Uterus (tissue), 4 donors: ENCODE data around the gene PCGF1. TPM values are rescaled to one million over a fixed set of nuclear protein-coding genes. Genes with fewer than 3 reads are reported as not detected.

Experiments
- DNase-seq, 2 donors: peaks; one replicate each; pipeline ENCODE4 v3.0.0-alpha.2; 2019 to 2020
- H3K27ac ChIP-seq, 2 donors: fragments of 200-600 bp; sonication (generic); 1 replicate in 1 of 2; 2 replicates in 1 of 2; pipeline ENCODE4 v1.5.1; 2016 to 2018
- H3K27me3 ChIP-seq, 2 donors: fragments of 200-600 bp; sonication (generic); one replicate each; pipeline ENCODE4 v1.5.1; 2018 to 2019; ENCODE audit warnings: control low read depth in 1 of 2
- H3K36me3 ChIP-seq, 2 donors: fragments of 200-600 bp; sonication (generic); one replicate each; pipeline ENCODE4 v1.5.1; 2019; ENCODE audit warnings: control low read depth in 1 of 2
- H3K4me1 ChIP-seq, 2 donors: fragments of 200-600 bp; sonication (generic); one replicate each; pipeline ENCODE4 v1.5.1; 2018 to 2019; ENCODE audit warnings: control low read depth in 1 of 2
- H3K4me3 ChIP-seq, 2 donors: fragments of 200-600 bp; sonication (generic); 1 replicate in 1 of 2; 2 replicates in 1 of 2; pipeline ENCODE4 v1.5.1; 2018 to 2019; ENCODE audit warnings: mild to moderate bottlenecking in 1 of 2
- H3K9me3 ChIP-seq, 2 donors: fragments of 200-600 bp; sonication (generic); one replicate each; pipeline ENCODE4 v1.5.1; 2019; ENCODE audit warnings: control low read depth in 1 of 2
- POLR2A ChIP-seq, 2 donors: fragments of 450-650 bp; IDR thresholded peaks; one replicate each; pipeline ENCODE4 v1.6.1; 2016; ENCODE audit warnings: antibody characterized with exemption in 2 of 2, mild to moderate bottlenecking in 1 of 2, moderate library complexity in 1 of 2
- intact Hi-C: fragments of 100-400 bp; cut with DNase I; formaldehyde crosslinking; loops from one replicate; pipeline ENCODE4 v1.15.1; 2023; ENCODE audit warnings: low total_unique reads
- total RNA-seq, 4 donors: library from RNA; depleted of rRNA in 3 of 4; stranded (reverse); fragments of >200 nt in 3 of 4; gene quantifications; one replicate each; pipeline versions ENCODE4 v1.1.0 to v1.2.4, GENCODE V29; 2014 to 2023
- TF ChIP-seq, protein P1 (sequence below), 4 experiments: fragments of 200-600 bp in 2 of 4; fragments of 450-650 bp in 2 of 4; sonication (generic) in 2 of 4; IDR thresholded peaks; one replicate each; pipeline ENCODE4 v1.5.1; 2016 to 2019; ENCODE audit warnings: antibody characterized with exemption in 4 of 4, mild to moderate bottlenecking in 2 of 4, moderate library complexity in 1 of 4
- donor health status: DM: yes; HTN: yes; CAD: no.

Gene PCGF1
- total RNA-seq, 4 donors from 2014 or later: 2.9 to 11.3 (median 9.7) TPM

DNA sequence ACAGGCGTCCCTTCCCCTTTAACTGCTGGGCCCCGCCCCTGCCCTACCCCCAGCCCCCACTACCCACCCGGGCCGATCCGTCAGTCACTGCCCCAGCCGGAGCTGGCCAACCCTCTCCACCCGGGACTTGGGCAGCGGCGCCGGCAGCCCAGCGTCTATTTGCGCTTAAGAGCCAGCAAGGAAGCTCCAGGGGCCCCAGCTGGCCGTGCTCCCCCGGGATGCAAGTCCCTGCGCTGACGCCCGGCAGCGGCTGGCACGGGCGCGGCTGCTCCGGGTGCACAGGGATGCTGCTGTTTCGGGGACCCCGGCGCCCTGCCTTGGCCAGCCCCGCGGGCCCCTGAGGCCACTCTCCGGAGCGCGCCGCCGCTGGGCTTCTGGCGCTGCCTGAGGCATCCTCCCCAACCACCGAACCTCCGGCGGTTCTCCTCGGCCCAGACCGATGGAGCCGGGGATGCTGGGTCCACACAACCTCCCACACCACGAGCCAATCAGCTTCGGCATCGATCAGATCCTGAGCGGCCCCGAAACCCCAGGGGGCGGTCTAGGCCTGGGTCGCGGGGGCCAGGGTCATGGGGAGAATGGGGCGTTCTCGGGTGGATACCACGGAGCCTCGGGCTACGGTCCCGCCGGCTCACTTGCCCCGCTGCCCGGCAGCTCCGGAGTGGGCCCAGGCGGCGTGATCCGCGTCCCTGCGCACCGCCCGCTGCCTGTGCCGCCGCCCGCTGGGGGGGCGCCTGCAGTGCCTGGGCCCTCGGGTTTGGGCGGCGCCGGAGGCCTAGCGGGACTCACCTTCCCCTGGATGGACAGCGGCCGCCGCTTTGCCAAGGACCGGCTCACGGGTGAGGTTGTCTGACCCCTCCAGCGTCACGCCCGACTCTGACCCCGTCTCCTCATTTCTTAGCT is 7.1 kb upstream of the PCGF1 start, which contains the start of gene TLX2:
Gene TLX2, plus strand, starts transcription at position 83 of the 903 bp plus-strand sequence. Its CDS starts 357 bp downstream, at position 440.
- Histone ChIP-seq H3K4me1 (peaks cover 0 to 12% of the 10 kb centered on the region in 2 donors), H3K27ac (no peak within 1 kb of the TSS), H3K36me3 (no peaks in the 10 kb centered on the region), H3K4me3 (no peak within 1 kb of the TSS), H3K9me3 (no peaks in the 10 kb centered on the region), H3K27me3 (peaks cover 34 to 49% of the 10 kb centered on the region in 2 donors)
- no peak for DNase-seq
- intact Hi-C loops: no loop called here
- TF ChIP-seq, protein P1, sequence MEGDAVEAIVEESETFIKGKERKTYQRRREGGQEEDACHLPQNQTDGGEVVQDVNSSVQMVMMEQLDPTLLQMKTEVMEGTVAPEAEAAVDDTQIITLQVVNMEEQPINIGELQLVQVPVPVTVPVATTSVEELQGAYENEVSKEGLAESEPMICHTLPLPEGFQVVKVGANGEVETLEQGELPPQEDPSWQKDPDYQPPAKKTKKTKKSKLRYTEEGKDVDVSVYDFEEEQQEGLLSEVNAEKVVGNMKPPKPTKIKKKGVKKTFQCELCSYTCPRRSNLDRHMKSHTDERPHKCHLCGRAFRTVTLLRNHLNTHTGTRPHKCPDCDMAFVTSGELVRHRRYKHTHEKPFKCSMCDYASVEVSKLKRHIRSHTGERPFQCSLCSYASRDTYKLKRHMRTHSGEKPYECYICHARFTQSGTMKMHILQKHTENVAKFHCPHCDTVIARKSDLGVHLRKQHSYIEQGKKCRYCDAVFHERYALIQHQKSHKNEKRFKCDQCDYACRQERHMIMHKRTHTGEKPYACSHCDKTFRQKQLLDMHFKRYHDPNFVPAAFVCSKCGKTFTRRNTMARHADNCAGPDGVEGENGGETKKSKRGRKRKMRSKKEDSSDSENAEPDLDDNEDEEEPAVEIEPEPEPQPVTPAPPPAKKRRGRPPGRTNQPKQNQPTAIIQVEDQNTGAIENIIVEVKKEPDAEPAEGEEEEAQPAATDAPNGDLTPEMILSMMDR (IDR thresholded peaks at IDR 0.05): no peak
- TF ChIP-seq POLR2A (IDR thresholded peaks at IDR 0.05): no peak

DNA sequence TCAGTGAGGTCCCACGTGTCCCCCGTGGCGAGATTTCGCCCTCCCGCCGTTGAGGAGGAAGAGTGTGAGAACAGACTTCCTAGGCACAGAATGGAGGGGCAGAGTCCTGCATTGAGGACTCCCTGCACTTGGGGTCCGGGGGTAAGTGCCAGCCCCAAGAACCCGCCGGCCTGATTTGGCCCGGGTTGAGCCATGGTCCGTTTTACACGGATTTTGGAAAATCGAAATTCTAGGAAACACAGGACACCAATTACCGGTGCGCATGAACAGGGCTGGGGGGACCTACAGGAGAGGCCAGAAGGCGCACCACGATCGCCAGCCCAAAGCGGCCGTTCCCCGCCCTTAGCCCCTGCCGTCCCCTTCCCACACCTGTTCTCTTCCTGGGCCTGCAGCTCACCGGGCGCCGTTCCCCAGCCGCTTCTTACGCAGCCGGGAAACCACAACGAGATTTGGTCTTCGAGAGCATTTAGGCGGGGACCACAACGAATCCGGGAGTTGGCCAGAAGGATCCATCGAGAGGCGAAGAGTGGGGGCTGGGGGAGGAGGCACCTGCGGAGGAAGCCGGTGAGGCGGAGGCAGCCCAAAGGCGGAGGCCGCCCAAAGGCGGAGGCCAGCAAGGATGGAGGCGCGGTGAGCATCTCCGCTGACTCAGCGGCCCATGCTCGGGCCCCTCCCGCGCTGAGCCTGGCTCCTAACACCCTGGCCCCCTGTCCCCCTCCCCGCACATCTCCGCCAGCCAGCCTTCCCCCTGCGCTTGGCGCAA is 6.3 kb upstream of the PCGF1 start:
- Histone ChIP-seq H3K27me3 (peaks cover 34 to 48% of the 10 kb centered on the region in 2 donors), H3K4me1 (peaks cover 0 to 12% of the 10 kb centered on the region in 2 donors), H3K36me3 (no peaks in the 10 kb centered on the region), H3K9me3 (no peaks in the 10 kb centered on the region), H3K27ac (no peak overlapping the region), H3K4me3 (no peak overlapping the region)
- intact Hi-C loops: no loop called here
- DNase-seq: no peak
- TF ChIP-seq, protein P1 (IDR thresholded peaks at IDR 0.05): no peak
- TF ChIP-seq POLR2A (IDR thresholded peaks at IDR 0.05): no peak

DNA sequence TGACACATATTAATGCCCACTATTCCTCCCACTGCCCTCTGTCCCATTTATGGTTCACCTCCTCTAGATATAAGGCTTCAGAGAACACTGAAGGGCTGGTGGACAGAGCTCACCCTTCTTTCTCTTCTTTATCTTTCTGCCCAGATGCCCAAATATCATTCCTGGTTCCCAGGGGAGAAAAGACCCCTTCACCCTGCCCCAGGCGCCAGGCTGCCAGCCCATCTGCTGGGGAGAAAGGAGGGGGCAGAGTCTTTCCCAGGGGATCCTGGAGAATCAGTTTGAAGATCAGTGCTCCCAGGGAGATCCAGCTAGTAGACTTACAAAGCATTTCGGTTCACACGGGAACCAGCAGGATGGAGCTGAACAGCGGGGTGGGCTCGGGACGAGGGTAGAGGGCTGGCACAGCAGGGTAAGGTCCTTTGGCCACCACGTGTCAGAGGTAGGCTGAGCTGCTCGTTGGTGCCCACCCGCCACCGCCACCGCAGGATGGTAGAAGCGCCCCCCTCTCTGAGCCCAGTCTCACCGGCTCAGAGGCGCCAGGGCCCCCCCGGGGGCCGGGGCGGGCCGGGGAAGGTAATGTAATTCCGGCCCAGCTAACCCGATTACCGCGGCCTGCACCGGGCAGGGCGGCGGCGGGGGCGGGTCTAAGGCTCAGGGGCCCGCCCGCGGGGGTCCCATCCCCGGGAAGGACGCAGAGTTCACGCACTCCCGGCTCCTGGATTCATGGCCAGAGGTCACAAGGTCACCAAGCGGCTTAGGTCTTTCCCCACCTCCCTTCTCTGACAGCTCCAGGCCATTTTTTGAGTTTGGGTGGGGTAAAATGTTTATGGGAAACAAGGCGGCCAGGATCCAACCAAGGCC is 5.5 kb upstream of the PCGF1 start:
- TF ChIP-seq, protein P1 (IDR thresholded peaks at IDR 0.05): no peak
- TF ChIP-seq POLR2A (IDR thresholded peaks at IDR 0.05): no peak
- intact Hi-C loops: no loop called here
- Histone ChIP-seq H3K9me3 (no peaks in the 10 kb centered on the region), H3K27me3 (peaks cover 34 to 41% of the 10 kb centered on the region in 2 donors), H3K27ac (no peak overlapping the region), H3K4me1 (peaks cover 0 to 12% of the 10 kb centered on the region in 2 donors), H3K4me3 (no peak overlapping the region), H3K36me3 (no peaks in the 10 kb centered on the region)
- DNase-seq: no peak

DNA sequence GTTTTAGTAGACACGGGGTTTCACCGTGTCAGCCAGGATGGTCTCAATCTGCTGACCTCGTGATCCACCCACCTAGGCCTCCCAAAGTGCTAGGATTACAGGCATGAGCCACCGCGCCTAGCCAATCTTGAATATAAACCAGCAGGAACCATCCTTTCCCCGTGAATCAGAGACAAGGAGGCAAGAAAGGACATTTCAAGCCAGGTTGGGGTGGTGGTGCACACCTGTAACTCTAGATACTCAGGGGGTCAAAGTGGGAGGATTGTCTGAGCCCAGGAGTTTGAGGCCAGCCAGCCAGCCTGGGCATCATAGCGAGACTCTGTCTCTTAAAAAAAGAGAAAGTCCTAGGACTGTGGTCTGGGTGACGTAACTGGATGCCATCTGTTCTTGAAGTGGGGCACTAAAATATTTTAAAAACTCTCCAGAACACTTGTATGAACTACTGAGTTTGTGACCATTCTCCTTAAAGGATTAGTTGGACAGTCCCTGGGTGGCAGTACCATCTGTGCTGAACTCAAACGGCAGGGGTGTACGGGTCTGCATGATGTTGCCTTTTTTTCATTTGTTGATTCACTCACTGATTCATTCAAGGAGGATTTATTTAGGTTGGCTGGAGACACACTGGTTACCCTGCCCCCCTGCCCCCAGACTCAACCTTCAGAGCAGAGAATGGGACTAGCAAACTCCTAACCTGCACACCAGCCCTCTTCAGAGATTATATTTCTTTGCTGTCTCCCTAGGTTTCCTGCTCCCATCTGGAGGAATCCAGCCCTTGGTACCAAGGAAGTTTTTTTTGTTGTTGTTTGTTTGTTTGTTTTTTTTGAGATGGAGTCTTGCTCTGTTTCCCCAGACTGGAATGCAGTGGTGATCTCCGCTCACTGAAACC is 3.9 kb upstream of the PCGF1 start:
- DNase-seq: no peak
- Histone ChIP-seq H3K27ac (no peak overlapping the region), H3K4me1 (peaks cover 0 to 18% of the 10 kb centered on the region in 2 donors), H3K27me3 (peaks cover 29 to 31% of the 10 kb centered on the region in 2 donors), H3K36me3 (no peaks in the 10 kb centered on the region), H3K9me3 (no peaks in the 10 kb centered on the region), H3K4me3 (no peak overlapping the region)
- TF ChIP-seq POLR2A (IDR thresholded peaks at IDR 0.05): no peak
- TF ChIP-seq, protein P1 (IDR thresholded peaks at IDR 0.05): no peak
- intact Hi-C loops: no loop called here
